D721Med (cell line): ENCODE measurements around the gene GMPPA.

Experiments
- DNase-seq: peaks from one replicate; pipeline ENCODE4 v3.0.0; 2011; ENCODE audit warnings: low spot score; ENCODE audit not compliant: insufficient read length
- FAIRE-seq: peaks from 2 replicates; lab custom pipeline; 2011; peaks lifted over from hg19 to GRCh38; lab: Jason Lieb, UNC
- TF ChIP-seq, protein P1 (sequence below): IDR thresholded peaks from 2 replicates; pipeline ENCODE4 v1.5.1; 2012; ENCODE audit warnings: mild to moderate bottlenecking, control low read depth; ENCODE audit not compliant: insufficient read depth; ENCODE audit errors: missing control alignments

The GMPPA gene

DNA sequence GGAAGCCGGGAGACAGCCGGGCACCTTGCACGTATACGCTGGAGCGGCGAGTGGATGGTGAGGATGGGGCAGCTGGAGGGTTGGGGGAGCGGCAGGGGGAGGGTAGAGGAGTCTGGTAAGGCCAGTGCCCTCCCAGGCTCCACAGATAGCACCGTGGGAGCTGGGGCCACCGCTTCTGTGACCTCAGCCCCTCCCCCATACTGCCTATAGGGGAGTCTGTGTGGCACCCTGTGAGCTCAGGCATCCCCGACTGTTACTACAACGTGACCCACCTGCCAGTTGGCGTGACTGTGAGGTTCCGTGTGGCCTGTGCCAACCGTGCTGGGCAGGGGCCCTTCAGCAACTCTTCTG lies 9.9 kb upstream of the GMPPA start:
- FAIRE-seq (no peak), DNase-seq (no peak)
- TF ChIP-seq, protein P1, sequence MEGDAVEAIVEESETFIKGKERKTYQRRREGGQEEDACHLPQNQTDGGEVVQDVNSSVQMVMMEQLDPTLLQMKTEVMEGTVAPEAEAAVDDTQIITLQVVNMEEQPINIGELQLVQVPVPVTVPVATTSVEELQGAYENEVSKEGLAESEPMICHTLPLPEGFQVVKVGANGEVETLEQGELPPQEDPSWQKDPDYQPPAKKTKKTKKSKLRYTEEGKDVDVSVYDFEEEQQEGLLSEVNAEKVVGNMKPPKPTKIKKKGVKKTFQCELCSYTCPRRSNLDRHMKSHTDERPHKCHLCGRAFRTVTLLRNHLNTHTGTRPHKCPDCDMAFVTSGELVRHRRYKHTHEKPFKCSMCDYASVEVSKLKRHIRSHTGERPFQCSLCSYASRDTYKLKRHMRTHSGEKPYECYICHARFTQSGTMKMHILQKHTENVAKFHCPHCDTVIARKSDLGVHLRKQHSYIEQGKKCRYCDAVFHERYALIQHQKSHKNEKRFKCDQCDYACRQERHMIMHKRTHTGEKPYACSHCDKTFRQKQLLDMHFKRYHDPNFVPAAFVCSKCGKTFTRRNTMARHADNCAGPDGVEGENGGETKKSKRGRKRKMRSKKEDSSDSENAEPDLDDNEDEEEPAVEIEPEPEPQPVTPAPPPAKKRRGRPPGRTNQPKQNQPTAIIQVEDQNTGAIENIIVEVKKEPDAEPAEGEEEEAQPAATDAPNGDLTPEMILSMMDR = no peak

DNA sequence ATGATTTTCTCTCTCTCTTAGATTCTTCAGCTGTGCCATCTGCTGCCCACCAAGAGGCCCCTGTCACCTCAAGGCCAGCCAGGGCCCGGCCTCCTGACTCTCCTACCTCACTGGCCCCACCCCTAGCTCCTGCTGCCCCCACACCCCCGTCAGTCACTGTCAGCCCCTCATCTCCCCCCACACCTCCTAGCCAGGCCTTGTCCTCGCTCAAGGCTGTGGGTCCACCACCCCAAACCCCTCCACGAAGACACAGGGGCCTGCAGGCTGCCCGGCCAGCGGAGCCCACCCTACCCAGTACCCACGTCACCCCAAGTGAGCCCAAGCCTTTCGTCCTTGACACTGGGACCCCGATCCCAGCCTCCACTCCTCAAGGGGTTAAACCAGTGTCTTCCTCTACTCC lies 9.4 kb upstream of the GMPPA start:
- FAIRE-seq = no peak
- no peak for DNase-seq
- TF ChIP-seq, protein P1 = no peak

DNA sequence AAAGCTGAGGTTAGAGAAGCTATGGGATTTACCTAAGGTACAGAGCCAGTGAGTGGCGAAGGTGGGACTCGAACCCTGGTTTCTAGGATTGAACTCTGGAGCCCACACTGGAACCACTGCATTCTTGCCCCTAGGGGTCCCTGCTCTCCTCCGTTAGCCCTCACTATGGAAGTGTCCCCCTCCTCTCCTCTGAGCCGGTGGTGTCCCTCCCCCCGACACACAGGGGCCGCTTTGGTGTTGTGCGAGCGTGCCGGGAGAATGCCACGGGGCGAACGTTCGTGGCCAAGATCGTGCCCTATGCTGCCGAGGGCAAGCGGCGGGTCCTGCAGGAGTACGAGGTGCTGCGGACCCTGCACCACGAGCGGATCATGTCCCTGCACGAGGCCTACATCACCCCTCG lies 8.5 kb upstream of the GMPPA start:
- TF ChIP-seq, protein P1 = no peak
- DNase-seq (no peak), FAIRE-seq (no peak)

DNA sequence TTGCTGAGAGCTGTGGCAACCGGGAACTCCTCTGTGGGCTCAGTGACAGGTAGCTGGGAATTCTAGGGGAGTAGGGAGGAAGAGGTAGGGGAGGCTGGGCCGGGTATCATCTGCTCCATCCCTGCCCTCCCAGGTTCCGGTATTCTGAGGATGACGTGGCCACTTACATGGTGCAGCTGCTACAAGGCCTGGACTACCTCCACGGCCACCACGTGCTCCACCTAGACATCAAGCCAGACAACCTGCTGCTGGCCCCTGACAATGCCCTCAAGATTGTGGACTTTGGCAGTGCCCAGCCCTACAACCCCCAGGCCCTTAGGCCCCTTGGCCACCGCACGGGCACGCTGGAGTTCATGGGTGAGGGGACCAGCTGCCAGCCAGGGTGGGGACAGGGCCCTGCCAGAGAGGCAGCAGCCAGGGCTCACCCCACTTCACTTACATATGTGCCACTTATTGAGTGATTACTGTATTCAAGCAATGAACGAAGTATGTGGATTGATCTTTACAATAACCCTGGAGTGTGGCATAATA lies 8.0 kb upstream of the GMPPA start:
- TF ChIP-seq, protein P1 = no peak
- DNase-seq = no peak
- no peak for FAIRE-seq

GRCh38 chr2:219491278-219491963 lies 7.3 kb upstream of the GMPPA start:
- no peak for FAIRE-seq
- TF ChIP-seq, protein P1 = no peak
- DNase-seq = no peak

DNA sequence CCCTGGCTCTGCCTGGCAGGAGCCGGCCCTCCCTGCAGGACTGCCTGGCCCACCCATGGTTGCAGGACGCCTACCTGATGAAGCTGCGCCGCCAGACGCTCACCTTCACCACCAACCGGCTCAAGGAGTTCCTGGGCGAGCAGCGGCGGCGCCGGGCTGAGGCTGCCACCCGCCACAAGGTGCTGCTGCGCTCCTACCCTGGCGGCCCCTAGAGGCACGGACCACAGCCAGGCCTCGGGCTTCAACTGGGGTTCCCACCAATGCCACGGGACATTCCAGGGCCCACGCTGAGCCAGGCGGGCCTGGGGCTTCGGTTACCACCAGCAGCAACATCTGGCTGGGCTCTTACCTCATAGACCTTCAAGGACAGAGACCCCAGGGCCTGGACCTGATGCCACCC lies 6.1 kb upstream of the GMPPA start:
- TF ChIP-seq, protein P1 = no peak
- DNase-seq (no peak), FAIRE-seq (no peak)

GRCh38 chr2:219493086-219493485 lies 5.6 kb upstream of the GMPPA start:
- FAIRE-seq (no peak), DNase-seq (no peak)
- TF ChIP-seq, protein P1 = no peak
